ENCODE results near the gene CSTF2.

Gene CSTF2

GRCh38 chrX:100871594-100872560 is 51.7 kb downstream of the CSTF2 start:
- DNase-seq: no peak

GRCh38 chrX:100874325-100874724 is 54.1 kb downstream of the CSTF2 start, which contains the start of gene NOX1:
Gene NOX1 (minus strand): TSS chrX:100874359. CDS start chrX:100874139, 220 bp downstream.
- no peak for DNase-seq

- DNase-seq: no peak
Measured at GRCh38 chrX:100880368-100880767, 60.2 kb downstream of the CSTF2 start.

- no peak for DNase-seq
Measured at GRCh38 chrX:100883654-100884053, 63.5 kb downstream of the CSTF2 start.
